A673 (cell line): Measurements from ENCODE around the gene KHDRBS1.

Experiments
- EZH2 ChIP-seq: fragments of 200-600 bp; sonication (generic); IDR thresholded peaks from 2 replicates; pipeline ENCODE4 v1.6.1; 2017; ENCODE audit warnings: borderline replicate concordance, low read depth, mild to moderate bottlenecking, mixed read lengths, antibody characterized with exemption, low read length; ENCODE audit not compliant: poor library complexity, severe bottlenecking
- TF ChIP-seq, protein P1 (sequence below): fragments of 300-800, 200-600 bp; sonication (generic); conservative IDR thresholded peaks from 2 replicates; pipeline ENCODE4 v1.5.1; 2017; ENCODE audit warnings: low read depth, mild to moderate bottlenecking, antibody characterized with exemption, low read length, moderate library complexity, mixed read lengths

DNA sequence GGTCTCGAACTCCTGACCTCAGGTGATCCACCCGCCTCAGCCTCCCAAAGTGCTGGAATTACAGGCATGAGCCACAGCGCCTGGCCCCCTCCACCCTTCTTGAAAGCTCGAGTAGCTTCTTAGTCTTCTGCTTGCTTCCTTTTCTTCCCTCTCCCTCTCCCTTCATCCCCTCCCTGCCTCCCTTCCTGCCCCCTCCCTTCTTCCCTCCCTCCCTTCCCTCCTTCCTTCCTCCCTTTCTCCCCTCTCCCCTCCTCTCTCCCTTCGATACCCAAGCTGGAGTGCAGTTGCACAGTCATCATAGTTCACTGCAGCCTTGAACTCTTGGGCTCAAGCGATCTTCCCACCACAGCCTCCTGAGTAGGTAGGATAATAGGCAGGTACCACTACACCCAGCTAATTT lies 11.8 kb downstream of the KHDRBS1 start:
- TF ChIP-seq, protein P1, sequence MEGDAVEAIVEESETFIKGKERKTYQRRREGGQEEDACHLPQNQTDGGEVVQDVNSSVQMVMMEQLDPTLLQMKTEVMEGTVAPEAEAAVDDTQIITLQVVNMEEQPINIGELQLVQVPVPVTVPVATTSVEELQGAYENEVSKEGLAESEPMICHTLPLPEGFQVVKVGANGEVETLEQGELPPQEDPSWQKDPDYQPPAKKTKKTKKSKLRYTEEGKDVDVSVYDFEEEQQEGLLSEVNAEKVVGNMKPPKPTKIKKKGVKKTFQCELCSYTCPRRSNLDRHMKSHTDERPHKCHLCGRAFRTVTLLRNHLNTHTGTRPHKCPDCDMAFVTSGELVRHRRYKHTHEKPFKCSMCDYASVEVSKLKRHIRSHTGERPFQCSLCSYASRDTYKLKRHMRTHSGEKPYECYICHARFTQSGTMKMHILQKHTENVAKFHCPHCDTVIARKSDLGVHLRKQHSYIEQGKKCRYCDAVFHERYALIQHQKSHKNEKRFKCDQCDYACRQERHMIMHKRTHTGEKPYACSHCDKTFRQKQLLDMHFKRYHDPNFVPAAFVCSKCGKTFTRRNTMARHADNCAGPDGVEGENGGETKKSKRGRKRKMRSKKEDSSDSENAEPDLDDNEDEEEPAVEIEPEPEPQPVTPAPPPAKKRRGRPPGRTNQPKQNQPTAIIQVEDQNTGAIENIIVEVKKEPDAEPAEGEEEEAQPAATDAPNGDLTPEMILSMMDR = no peak
- no peak for TF ChIP-seq EZH2
